ENCODE results near the gene TMEM38A. TPM values are rescaled to one million over a fixed set of nuclear protein-coding genes. Genes with fewer than 3 reads are reported as not detected.

The TMEM38A gene
- total RNA-seq, 1 donor from 2014 or later, result 0.36 TPM

DNA sequence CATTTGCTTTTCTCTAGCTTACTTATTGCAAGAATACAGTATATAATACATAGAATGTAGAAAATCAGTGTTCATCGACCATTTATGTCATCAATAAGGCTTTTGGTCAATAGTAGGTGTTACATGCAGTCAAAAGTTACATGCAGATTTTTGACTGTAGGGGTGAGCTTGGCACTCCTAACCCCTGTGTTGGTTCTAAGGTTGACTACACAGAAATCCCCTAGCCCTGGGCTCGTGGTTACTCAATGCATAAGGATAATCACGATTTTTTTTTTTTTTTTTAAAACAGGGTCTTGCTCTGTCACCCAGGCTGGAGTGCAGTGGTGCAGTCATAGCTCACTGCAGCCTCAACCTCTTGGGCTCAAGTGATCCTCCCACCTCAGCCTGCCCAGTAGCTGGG is 54.7 kb downstream of the TMEM38A start:
- no peak overlapping the region for H3K4me3 ChIP-seq
- Mint-ChIP-seq H3K9me3 (no peaks in the 10 kb centered on the region), H3K36me3 (no peaks in the 10 kb centered on the region), H3K4me3 (no peak overlapping the region), H3K4me1 (no peaks in the 10 kb centered on the region), H3K27ac (no peak overlapping the region), H3K27me3 (ENCODE audit: insufficient read depth, low read depth) (peaks cover 7% of the 10 kb centered on the region)
- no peak overlapping the region for H3K27ac ChIP-seq
- no peaks in the 10 kb centered on the region for H3K36me3 ChIP-seq
- H4K20me1 ChIP-seq (ENCODE audit: low read depth), result no peaks in the 10 kb centered on the region
- H3K9ac ChIP-seq, result no peak overlapping the region
- no peaks in the 10 kb centered on the region for H3K9me3 ChIP-seq (ENCODE audit: low read depth)
- no peaks in the 10 kb centered on the region for H3K27me3 ChIP-seq
- H3K4me2 ChIP-seq, result no peak overlapping the region
- TF ChIP-seq, protein P1, sequence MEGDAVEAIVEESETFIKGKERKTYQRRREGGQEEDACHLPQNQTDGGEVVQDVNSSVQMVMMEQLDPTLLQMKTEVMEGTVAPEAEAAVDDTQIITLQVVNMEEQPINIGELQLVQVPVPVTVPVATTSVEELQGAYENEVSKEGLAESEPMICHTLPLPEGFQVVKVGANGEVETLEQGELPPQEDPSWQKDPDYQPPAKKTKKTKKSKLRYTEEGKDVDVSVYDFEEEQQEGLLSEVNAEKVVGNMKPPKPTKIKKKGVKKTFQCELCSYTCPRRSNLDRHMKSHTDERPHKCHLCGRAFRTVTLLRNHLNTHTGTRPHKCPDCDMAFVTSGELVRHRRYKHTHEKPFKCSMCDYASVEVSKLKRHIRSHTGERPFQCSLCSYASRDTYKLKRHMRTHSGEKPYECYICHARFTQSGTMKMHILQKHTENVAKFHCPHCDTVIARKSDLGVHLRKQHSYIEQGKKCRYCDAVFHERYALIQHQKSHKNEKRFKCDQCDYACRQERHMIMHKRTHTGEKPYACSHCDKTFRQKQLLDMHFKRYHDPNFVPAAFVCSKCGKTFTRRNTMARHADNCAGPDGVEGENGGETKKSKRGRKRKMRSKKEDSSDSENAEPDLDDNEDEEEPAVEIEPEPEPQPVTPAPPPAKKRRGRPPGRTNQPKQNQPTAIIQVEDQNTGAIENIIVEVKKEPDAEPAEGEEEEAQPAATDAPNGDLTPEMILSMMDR (IDR thresholded peaks at IDR 0.05), result no peak
- TF ChIP-seq EZH2phosphoT487 (IDR thresholded peaks at IDR 0.05) (no peak), EZH2 (IDR thresholded peaks at IDR 0.05) (no peak)
- H3K4me1 ChIP-seq, result no peaks in the 10 kb centered on the region
- no peak for DNase-seq (ENCODE audit: low spot score)
- H2AFZ ChIP-seq (replicated peaks), result no peak overlapping the region
- no peaks in the 10 kb centered on the region for H3K79me2 ChIP-seq (ENCODE audit: low read depth)
- H3F3A ChIP-seq (ENCODE audit: low read depth), result no peaks in the 10 kb centered on the region

DNA sequence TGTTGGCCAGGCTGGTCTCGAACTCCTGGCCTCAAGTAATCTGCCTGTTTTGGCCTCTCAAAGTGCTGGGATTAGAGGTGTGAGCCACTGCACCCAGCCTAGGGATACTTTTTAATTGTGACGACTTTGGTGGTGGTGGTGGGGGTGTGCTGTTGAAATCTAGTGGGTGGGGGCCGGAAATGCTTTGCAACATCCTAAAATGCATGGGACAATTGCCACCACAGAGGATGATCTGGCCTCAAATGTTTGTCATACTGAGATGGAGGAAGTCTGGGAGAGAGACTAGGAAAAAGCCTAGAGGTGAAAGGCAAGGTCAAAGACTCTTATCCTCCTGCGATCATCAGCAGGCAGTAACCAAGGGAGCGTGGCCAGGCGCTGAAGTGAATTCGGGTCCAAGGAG is 60.1 kb downstream of the TMEM38A start:
- Histone ChIP-seq H3K4me2 (no peak overlapping the region), H3K4me1 (no peaks in the 10 kb centered on the region), H3K27ac (no peak overlapping the region), H3K79me2 (ENCODE audit: low read depth) (no peaks in the 10 kb centered on the region), H3K4me3 (no peak overlapping the region), H2AFZ (replicated peaks) (no peak overlapping the region), H3K27me3 (no peaks in the 10 kb centered on the region), H3F3A (ENCODE audit: low read depth) (no peaks in the 10 kb centered on the region), H3K9ac (no peak overlapping the region), H3K9me3 (ENCODE audit: low read depth) (no peaks in the 10 kb centered on the region), H4K20me1 (ENCODE audit: low read depth) (no peaks in the 10 kb centered on the region), H3K36me3 (no peaks in the 10 kb centered on the region)
- Mint-ChIP-seq H3K27me3 (ENCODE audit: insufficient read depth, low read depth) (peaks cover 7% of the 10 kb centered on the region), H3K27ac (no peak overlapping the region), H3K4me1 (no peaks in the 10 kb centered on the region), H3K36me3 (no peaks in the 10 kb centered on the region), H3K4me3 (no peak overlapping the region), H3K9me3 (peaks cover 17% of the 10 kb centered on the region)
- TF ChIP-seq EZH2 (IDR thresholded peaks at IDR 0.05) (no peak), EZH2phosphoT487 (IDR thresholded peaks at IDR 0.05) (no peak)
- TF ChIP-seq, protein P1 (IDR thresholded peaks at IDR 0.05), result no peak
- no peak for DNase-seq (ENCODE audit: low spot score)

DNA sequence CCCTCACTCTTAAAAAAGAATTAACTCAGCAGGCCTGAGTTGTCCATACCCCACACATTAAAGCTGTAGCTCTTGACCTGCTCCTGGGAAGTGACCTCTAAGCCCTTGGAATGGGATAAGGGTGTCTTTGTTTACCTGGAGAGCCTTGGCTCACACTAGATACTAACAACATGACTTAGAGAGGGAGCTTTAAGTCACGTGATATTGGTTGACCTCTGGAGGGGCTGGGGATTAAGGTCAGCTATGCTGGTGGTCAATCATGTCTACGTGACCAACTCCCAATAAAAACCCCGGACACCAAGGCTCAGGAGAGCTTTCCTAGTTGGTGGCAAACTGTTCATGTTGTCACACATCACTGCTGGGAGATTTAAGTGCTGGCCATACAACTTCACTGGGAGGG is 61.7 kb downstream of the TMEM38A start:
- no peaks in the 10 kb centered on the region for H3K4me1 Mint-ChIP-seq
- H3K79me2 ChIP-seq (ENCODE audit: low read depth), result no peaks in the 10 kb centered on the region
- TF ChIP-seq, protein P1 (IDR thresholded peaks at IDR 0.05), result no peak
- TF ChIP-seq EZH2phosphoT487 (IDR thresholded peaks at IDR 0.05), result no peak
- no peak overlapping the region for H3K4me3 ChIP-seq
- peak overlapping the region; percentile 25 for H3K27ac Mint-ChIP-seq
- H4K20me1 ChIP-seq (ENCODE audit: low read depth), result no peaks in the 10 kb centered on the region
- H3K36me3 ChIP-seq, result no peaks in the 10 kb centered on the region
- H3K9me3 ChIP-seq (ENCODE audit: low read depth), result no peaks in the 10 kb centered on the region
- H3K4me1 ChIP-seq, result no peaks in the 10 kb centered on the region
- DNase-seq (ENCODE audit: low spot score), result no peak
- no peaks in the 10 kb centered on the region for H3K27me3 ChIP-seq
- no peaks in the 10 kb centered on the region for H3K36me3 Mint-ChIP-seq
- H3K9me3 Mint-ChIP-seq, result peaks cover 17% of the 10 kb centered on the region
- H3K9ac ChIP-seq, result no peak overlapping the region
- H3K4me3 Mint-ChIP-seq, result no peak overlapping the region
- H3F3A ChIP-seq (ENCODE audit: low read depth), result no peaks in the 10 kb centered on the region
- H3K27me3 Mint-ChIP-seq (ENCODE audit: insufficient read depth, low read depth), result peaks cover 7% of the 10 kb centered on the region
- no peak overlapping the region for H3K27ac ChIP-seq
- no peak overlapping the region for H3K4me2 ChIP-seq
- no peak overlapping the region for H2AFZ ChIP-seq (replicated peaks)
